ENCODE data around the gene COG5. TPM values are rescaled to one million over a fixed set of nuclear protein-coding genes. Genes with fewer than 3 reads are reported as not detected.

Gene COG5
- total and polyA plus RNA-seq, 2 experiments from 2014 or later: 15.4 to 36.5 TPM

DNA sequence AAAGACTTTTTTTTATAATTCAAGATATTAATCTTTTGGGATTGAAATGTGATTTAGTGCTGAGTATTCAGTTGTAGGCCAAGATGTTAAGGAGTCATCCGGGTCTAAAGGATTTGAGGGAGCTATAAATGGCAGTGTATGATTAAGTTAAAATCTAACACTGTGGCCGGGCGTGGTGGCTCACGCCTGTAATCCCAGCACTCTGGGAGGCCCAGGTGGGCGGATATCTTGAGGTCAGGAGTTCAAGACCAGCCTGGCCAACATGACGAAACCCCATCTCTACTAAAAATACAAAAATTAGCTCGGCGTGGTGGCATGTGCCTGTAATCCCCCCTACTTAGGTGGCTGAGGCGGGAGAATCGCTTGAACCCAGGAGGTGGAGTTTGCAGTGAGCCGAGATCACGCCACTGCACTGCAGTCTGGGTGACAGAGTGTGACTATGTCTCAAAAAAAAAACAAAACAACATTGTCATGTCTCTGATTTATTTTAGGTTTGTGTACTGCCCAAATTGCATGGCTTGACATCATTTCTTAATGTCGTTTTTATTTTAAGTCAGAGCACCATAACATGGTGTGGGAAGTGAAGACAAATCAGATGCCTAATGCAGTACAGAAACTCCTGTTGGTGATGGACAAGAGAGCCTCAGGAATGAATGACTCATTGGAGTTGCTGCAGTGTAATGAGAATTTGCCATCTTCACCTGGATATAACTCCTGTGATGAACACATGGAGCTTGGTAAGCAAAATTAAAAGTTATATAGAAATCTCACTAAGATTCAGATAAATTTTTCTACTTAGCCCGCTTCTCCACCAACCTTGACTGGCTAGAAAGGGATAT, 384.2 kb downstream of the COG5 start:
- H3K36me3 ChIP-seq (ENCODE audit: insufficient read depth): peaks cover 15% of the 10 kb centered on the region
- no peak overlapping the region for H3K27ac ChIP-seq (ENCODE audit: low read depth)
- H2AFZ ChIP-seq: no peak overlapping the region
- no peak overlapping the region for H3K4me2 ChIP-seq
- no peaks in the 10 kb centered on the region for H3K9me2 ChIP-seq (ENCODE audit: insufficient read depth)
- Mint-ChIP-seq H3K9me3 (no peaks in the 10 kb centered on the region), H3K4me3 (no peak overlapping the region), H3K4me1 (peaks cover 5% of the 10 kb centered on the region; the same call in 2 of the 3 replicates), H3K36me3 (ENCODE audit: low read depth) (peaks cover 18% of the 10 kb centered on the region; the same call in 2 of the 3 replicates), H3K27ac (no peak overlapping the region), H3K27me3 (ENCODE audit: insufficient read depth, low read depth, poor library complexity) (no peaks in the 10 kb centered on the region)
- peaks cover 44% of the 10 kb centered on the region for H3K79me2 ChIP-seq (replicated peaks; ENCODE audit: insufficient read depth)
- H3K27me3 ChIP-seq (ENCODE audit: insufficient read depth): no peaks in the 10 kb centered on the region
- no peaks in the 10 kb centered on the region for H3F3A ChIP-seq (replicated peaks; ENCODE audit: low read depth)
- no peak overlapping the region for H3K4me3 ChIP-seq
- no peak for ATAC-seq
- H3K4me1 ChIP-seq (ENCODE audit: insufficient read depth): peaks cover 6% of the 10 kb centered on the region
- H4K20me1 ChIP-seq (replicated peaks; ENCODE audit: insufficient read depth): no peaks in the 10 kb centered on the region; the same call in 1 of the 2 replicates
- DNase-seq (ENCODE audit: low spot score): no peak
- no peak for TF ChIP-seq POLR2AphosphoS5 (IDR thresholded peaks at IDR 0.05; ENCODE audit: low read depth)
- TF ChIP-seq EZH2 (IDR thresholded peaks at IDR 0.05; ENCODE audit: low read depth, unreplicated experiment): no peak
- TF ChIP-seq ZNF114 (CRISPR knock-in tag; IDR thresholded peaks at IDR 0.05): no peak

DNA sequence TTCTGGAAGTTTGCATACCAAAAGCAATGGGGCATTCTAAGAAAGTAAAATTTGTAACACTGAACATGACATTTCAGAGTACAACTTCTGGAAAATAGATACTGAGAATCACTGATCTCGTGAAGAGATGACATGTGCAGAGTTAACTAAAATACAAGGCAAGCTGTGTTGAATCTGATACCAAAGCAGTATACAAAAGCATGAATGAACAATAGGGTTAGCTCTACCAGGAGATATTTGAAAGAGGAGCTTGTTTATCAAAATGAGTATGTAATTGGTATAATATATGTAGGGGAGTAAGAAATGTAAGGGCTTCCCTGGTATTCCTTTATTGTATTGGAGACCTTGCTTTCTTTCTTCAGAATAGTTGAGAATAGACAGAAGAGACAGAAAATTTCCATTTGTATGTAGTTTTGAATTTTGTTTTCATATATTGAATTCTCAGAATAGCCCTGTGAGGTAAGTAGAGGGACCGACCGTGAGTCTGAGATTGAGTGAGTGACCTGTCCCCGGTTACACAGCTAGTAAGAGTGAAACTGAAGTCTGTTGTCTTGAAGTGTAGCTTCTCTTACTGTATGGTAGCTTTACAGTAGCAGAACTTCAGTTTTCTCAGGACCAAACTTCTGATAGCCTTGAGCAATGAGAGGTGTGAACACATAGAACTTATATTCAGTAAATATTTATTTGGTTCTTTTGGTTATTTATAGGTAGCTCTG, 389.9 kb downstream of the COG5 start:
- H3K4me3 Mint-ChIP-seq: peak overlapping the region; percentile 4; the same call in 1 of the 3 replicates
- Histone ChIP-seq H3K4me2 (peak overlapping the region; percentile 40), H3K27ac (ENCODE audit: low read depth) (peak overlapping the region; percentile 11), H4K20me1 (replicated peaks; ENCODE audit: insufficient read depth) (no peaks in the 10 kb centered on the region), H2AFZ (no peak overlapping the region), H3K9me2 (ENCODE audit: insufficient read depth) (no peaks in the 10 kb centered on the region), H3K4me1 (ENCODE audit: insufficient read depth) (peaks cover 18% of the 10 kb centered on the region), H3K36me3 (ENCODE audit: insufficient read depth) (no peaks in the 10 kb centered on the region), H3K79me2 (replicated peaks; ENCODE audit: insufficient read depth) (peaks cover 83% of the 10 kb centered on the region), H3K27me3 (ENCODE audit: insufficient read depth) (no peaks in the 10 kb centered on the region), H3F3A (replicated peaks; ENCODE audit: low read depth) (no peaks in the 10 kb centered on the region), H3K4me3 (peak overlapping the region; percentile 11; the same call in 1 of the 2 replicates)
- peaks cover 23% of the 10 kb centered on the region for H3K4me1 Mint-ChIP-seq
- no peak for DNase-seq (ENCODE audit: low spot score)
- no peak for ATAC-seq
- peak overlapping the region; percentile 69 for H3K27ac Mint-ChIP-seq
- TF ChIP-seq, protein P1, sequence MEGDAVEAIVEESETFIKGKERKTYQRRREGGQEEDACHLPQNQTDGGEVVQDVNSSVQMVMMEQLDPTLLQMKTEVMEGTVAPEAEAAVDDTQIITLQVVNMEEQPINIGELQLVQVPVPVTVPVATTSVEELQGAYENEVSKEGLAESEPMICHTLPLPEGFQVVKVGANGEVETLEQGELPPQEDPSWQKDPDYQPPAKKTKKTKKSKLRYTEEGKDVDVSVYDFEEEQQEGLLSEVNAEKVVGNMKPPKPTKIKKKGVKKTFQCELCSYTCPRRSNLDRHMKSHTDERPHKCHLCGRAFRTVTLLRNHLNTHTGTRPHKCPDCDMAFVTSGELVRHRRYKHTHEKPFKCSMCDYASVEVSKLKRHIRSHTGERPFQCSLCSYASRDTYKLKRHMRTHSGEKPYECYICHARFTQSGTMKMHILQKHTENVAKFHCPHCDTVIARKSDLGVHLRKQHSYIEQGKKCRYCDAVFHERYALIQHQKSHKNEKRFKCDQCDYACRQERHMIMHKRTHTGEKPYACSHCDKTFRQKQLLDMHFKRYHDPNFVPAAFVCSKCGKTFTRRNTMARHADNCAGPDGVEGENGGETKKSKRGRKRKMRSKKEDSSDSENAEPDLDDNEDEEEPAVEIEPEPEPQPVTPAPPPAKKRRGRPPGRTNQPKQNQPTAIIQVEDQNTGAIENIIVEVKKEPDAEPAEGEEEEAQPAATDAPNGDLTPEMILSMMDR (conservative IDR thresholded peaks at IDR 0.05; ENCODE audit: low read depth in 2 of 2): no peak
- no peak for TF ChIP-seq STAT1 (IDR thresholded peaks at IDR 0.05; ENCODE audit: unreplicated experiment)
- TF ChIP-seq, protein P2, sequence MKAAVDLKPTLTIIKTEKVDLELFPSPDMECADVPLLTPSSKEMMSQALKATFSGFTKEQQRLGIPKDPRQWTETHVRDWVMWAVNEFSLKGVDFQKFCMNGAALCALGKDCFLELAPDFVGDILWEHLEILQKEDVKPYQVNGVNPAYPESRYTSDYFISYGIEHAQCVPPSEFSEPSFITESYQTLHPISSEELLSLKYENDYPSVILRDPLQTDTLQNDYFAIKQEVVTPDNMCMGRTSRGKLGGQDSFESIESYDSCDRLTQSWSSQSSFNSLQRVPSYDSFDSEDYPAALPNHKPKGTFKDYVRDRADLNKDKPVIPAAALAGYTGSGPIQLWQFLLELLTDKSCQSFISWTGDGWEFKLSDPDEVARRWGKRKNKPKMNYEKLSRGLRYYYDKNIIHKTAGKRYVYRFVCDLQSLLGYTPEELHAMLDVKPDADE (IDR thresholded peaks at IDR 0.05): no peak
- no peak for TF ChIP-seq EZH2phosphoT487 (IDR thresholded peaks at IDR 0.05; ENCODE audit: unreplicated experiment)
- TF ChIP-seq ZNF114 (CRISPR knock-in tag; IDR thresholded peaks at IDR 0.05): no peak
- H3K36me3 Mint-ChIP-seq (ENCODE audit: low read depth): peaks cover 3% of the 10 kb centered on the region; the same call in 2 of the 3 replicates
- peaks cover 2% of the 10 kb centered on the region for H3K27me3 Mint-ChIP-seq (ENCODE audit: insufficient read depth, low read depth, poor library complexity)
- H3K9me3 Mint-ChIP-seq: no peaks in the 10 kb centered on the region
